HepG2 (cell line): ENCODE data around the gene AGAP1. TPM values are rescaled to one million over a fixed set of nuclear protein-coding genes. Genes with fewer than 3 reads are reported as not detected.

Source experiments
- ATAD3A ChIP-seq: sonication (generic); formaldehyde crosslinking; IDR thresholded peaks from 2 replicates; pipeline ENCODE4 v1.4.0; 2020; ENCODE audit warnings: missing genetic modification reagents
- CBFB ChIP-seq: sonication (generic); formaldehyde crosslinking; IDR thresholded peaks from 2 replicates; pipeline ENCODE4 v1.4.0; 2020; ENCODE audit warnings: missing genetic modification reagents
- KLF16 ChIP-seq, 2 experiments: sonication (generic) in 1 of 2; formaldehyde crosslinking in 1 of 2; IDR thresholded peaks; 2 replicates each; pipeline versions ENCODE4 v1.6.1 to v1.8.0; 2016 to 2023; ENCODE audit warnings: missing genetic modification reagents in 2 of 2, missing compliant biosample characterization in 1 of 2
- NPAS2 ChIP-seq: sonication (generic); formaldehyde crosslinking; IDR thresholded peaks from 2 replicates; pipeline ENCODE4 v1.8.0; 2022; ENCODE audit warnings: mild to moderate bottlenecking, missing genetic modification reagents, borderline replicate concordance
- REPIN1 ChIP-seq: sonication (generic); formaldehyde crosslinking; IDR thresholded peaks from 2 replicates; pipeline ENCODE4 v1.8.0; 2022; ENCODE audit warnings: missing genetic modification reagents, low read depth, mild to moderate bottlenecking, borderline replicate concordance
- RXRB ChIP-seq: IDR thresholded peaks from 2 replicates; pipeline ENCODE4 v1.6.1; 2016; ENCODE audit warnings: borderline replicate concordance, missing genetic modification reagents, missing compliant biosample characterization
- SIX4 ChIP-seq: sonication (generic); formaldehyde crosslinking; IDR thresholded peaks from 2 replicates; pipeline ENCODE4 v1.4.0; 2020; ENCODE audit warnings: missing genetic modification reagents
- SMARCC2 ChIP-seq: fragments of 450-650 bp; IDR thresholded peaks from 2 replicates; pipeline ENCODE4 v1.6.1; 2017; ENCODE audit warnings: antibody characterized with exemption, mild to moderate bottlenecking
- TOE1 ChIP-seq: sonication (generic); formaldehyde crosslinking; IDR thresholded peaks from 2 replicates; pipeline ENCODE4 v1.4.0; 2020; ENCODE audit warnings: mild to moderate bottlenecking, missing genetic modification reagents
- TRIM22 ChIP-seq: fragments of 450-650 bp; IDR thresholded peaks from 2 replicates; pipeline ENCODE4 v1.6.1; 2017
- YY1 ChIP-seq: IDR thresholded peaks from 2 replicates; pipeline ENCODE4 v1.6.1; 2011; ENCODE audit warnings: low read length, low read depth, moderate library complexity, mild to moderate bottlenecking; ENCODE audit not compliant: insufficient read depth, insufficient replicate concordance
- ZFP36L1 ChIP-seq: sonication (generic); formaldehyde crosslinking; IDR thresholded peaks from 2 replicates; pipeline ENCODE4 v1.8.0; 2022; ENCODE audit warnings: mild to moderate bottlenecking, missing genetic modification reagents, moderate library complexity
- ZFP91 ChIP-seq: sonication (generic); formaldehyde crosslinking; IDR thresholded peaks from 2 replicates; pipeline ENCODE4 v1.9.0; 2022; ENCODE audit warnings: missing genetic modification reagents, mild to moderate bottlenecking, borderline replicate concordance
- ZNF12 ChIP-seq: sonication (generic); formaldehyde crosslinking; IDR thresholded peaks from 2 replicates; pipeline ENCODE4 v1.5.0; 2020; ENCODE audit warnings: missing genetic modification reagents
- ZNF282 ChIP-seq: fragments of 450-650 bp; IDR thresholded peaks from 2 replicates; pipeline ENCODE4 v1.6.1; 2018; ENCODE audit not compliant: partially characterized antibody
- ZNF414 ChIP-seq: sonication (generic); formaldehyde crosslinking; IDR thresholded peaks from 2 replicates; pipeline ENCODE4 v1.5.0; 2020; ENCODE audit warnings: missing genetic modification reagents
- ZNF564 ChIP-seq: sonication (generic); formaldehyde crosslinking; IDR thresholded peaks from 2 replicates; pipeline ENCODE4 v1.8.1; 2023; ENCODE audit warnings: mild to moderate bottlenecking, missing genetic modification reagents
- ZNF574 ChIP-seq: sonication (generic); formaldehyde crosslinking; IDR thresholded peaks from 2 replicates; pipeline ENCODE4 v1.4.0; 2020; ENCODE audit warnings: missing genetic modification reagents
- ZNF619 ChIP-seq: sonication (generic); formaldehyde crosslinking; IDR thresholded peaks from 2 replicates; pipeline ENCODE4 v1.4.0; 2020; ENCODE audit warnings: mild to moderate bottlenecking, missing genetic modification reagents
- ZNF768 ChIP-seq: sonication (generic); formaldehyde crosslinking; IDR thresholded peaks from 2 replicates; pipeline ENCODE4 v1.4.0; 2020; ENCODE audit warnings: missing genetic modification reagents
- ZNF792 ChIP-seq: IDR thresholded peaks from 2 replicates; pipeline ENCODE4 v1.6.1; 2016
- ZNF839 ChIP-seq: sonication (generic); formaldehyde crosslinking; IDR thresholded peaks from 2 replicates; pipeline ENCODE4 v1.4.0; 2020; ENCODE audit warnings: missing genetic modification reagents, mild to moderate bottlenecking, borderline replicate concordance
- ZSCAN31 ChIP-seq: sonication (generic); formaldehyde crosslinking; IDR thresholded peaks from 2 replicates; pipeline ENCODE4 v1.5.0; 2020; ENCODE audit warnings: low read depth, mild to moderate bottlenecking, missing genetic modification reagents
- polyA plus RNA-seq, 8 experiments: library from polyadenylated mRNA; depleted of rRNA in 3 of 8; stranded (reverse) in 7 of 8; unstranded in 1 of 8; fragments of >200 nt; fragmentation: Illumina TruSeq in 4 of 8; extraction: Trizol in 4 of 8; gene quantifications; 2 replicates each; pipeline versions ENCODE4 v1.2.1 to v1.2.3, GENCODE V29; 2011 to 2016; ENCODE audit warnings: low read depth in 4 of 8, missing spikeins in 1 of 8, mixed read lengths in 1 of 8; ENCODE audit not compliant: insufficient read depth in 1 of 8
- total RNA-seq, 5 experiments: library from RNA; depleted of rRNA; stranded (reverse); fragments of >200 nt; fragmentation: Illumina TruSeq; extraction: Trizol; gene quantifications; 2 replicates each; pipeline ENCODE4 v1.2.3, GENCODE V29; 2016; ENCODE audit warnings: low read depth in 1 of 5

Gene AGAP1
- total and polyA plus RNA-seq, 2 of the 13 experiments (the other 11 are each of a cell fraction or from before 2014, with no cell fraction given): 21.2 to 32.7 TPM

GRCh38 chr2:235551965-235552364, 58.1 kb downstream of the AGAP1 start (continued):
- peak; percentile 35 for TF ChIP-seq YY1
- 0 out of 2 replicates have a peak, but pooled peaks have one; percentile 46 for TF ChIP-seq TOE1 (CRISPR knock-in tag)
- peak; percentile 28; the same call in 1 of the 2 replicates for TF ChIP-seq ZFP91 (CRISPR knock-in tag)
- TF ChIP-seq ZNF414: 0 out of 2 replicates have a peak, but pooled peaks have one; percentile 27
- no peak for TF ChIP-seq ZSCAN31 (CRISPR knock-in tag)
- 0 out of 2 replicates have a peak, but pooled peaks have one; percentile 45 for TF ChIP-seq ZNF768 (CRISPR knock-in tag)
- TF ChIP-seq ZFP36L1 (CRISPR knock-in tag): 0 out of 2 replicates have a peak, but pooled peaks have one; percentile 29
- TF ChIP-seq ZNF564 (CRISPR knock-in tag): no peak
- peak; percentile 80; the same call in 1 of the 2 replicates for TF ChIP-seq REPIN1 (CRISPR knock-in tag)
- no peak for TF ChIP-seq ATAD3A
- no peak for TF ChIP-seq ZNF282
- TF ChIP-seq SMARCC2: no peak
- peak; percentile 44; the same call in 1 of the 2 replicates for TF ChIP-seq ZNF792
- TF ChIP-seq KLF16 (CRISPR knock-in tag; IDR thresholded peaks at IDR 0.05): 0 out of 4 replicates have a peak, but pooled peaks of 1 of the 2 experiments have one; percentile 37
- peak; percentile 39; the same call in 1 of the 2 replicates for TF ChIP-seq ZNF12
- TF ChIP-seq ZNF619 (CRISPR knock-in tag): no peak
- no peak for TF ChIP-seq TRIM22
- TF ChIP-seq SIX4: no peak
- peak; percentile 52 for TF ChIP-seq ZNF574 (CRISPR knock-in tag)
- no peak for TF ChIP-seq NPAS2 (CRISPR knock-in tag)
- TF ChIP-seq CBFB (CRISPR knock-in tag): no peak
- no peak for TF ChIP-seq ZNF839 (CRISPR knock-in tag)
- TF ChIP-seq RXRB (CRISPR knock-in tag): peak; percentile 32; the same call in 1 of the 2 replicates
